ENCODE measurements around the gene CPM.

The CPM gene

DNA sequence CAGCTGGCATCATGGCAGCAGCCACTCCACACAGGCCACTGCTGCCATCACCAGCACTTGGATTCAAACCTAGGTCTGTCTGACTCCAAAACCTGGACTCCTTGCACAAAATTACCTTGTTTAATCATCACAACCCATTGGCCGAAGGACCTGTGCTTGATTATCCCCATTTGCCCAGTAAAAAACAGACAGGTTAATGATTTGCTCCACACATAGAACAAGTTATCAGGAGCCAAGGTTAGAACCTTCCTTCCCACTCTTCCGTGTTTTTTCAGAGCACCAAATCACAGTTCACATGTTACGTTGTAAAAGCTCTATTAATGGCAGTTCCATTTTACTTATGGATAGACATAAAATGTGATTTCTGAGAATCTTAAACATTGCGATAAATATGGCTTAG is 23.5 kb upstream of the CPM start:
- DNase-seq (ENCODE audit: low read depth), result no peak

DNA sequence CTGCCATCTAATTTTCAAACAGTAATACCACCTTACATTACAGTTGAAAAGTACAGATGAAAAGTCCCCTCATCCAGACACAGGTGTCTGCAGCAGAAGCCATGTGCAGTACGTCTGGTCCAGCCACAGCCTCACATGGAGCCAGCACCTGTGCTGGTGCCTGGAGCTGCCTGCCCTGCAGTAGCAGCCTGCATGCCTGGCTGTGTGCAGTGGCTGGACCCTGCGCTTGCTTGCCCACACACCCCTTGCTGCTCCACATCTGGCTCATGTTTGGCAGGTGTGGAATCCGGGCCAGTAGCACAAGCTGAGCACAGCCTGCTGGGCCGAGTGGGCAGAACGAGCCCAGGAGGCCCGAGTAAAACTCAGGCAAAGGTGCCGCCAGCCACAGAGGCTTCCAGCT is 21.8 kb upstream of the CPM start:
- DNase-seq (ENCODE audit: low read depth), result no peak

DNA sequence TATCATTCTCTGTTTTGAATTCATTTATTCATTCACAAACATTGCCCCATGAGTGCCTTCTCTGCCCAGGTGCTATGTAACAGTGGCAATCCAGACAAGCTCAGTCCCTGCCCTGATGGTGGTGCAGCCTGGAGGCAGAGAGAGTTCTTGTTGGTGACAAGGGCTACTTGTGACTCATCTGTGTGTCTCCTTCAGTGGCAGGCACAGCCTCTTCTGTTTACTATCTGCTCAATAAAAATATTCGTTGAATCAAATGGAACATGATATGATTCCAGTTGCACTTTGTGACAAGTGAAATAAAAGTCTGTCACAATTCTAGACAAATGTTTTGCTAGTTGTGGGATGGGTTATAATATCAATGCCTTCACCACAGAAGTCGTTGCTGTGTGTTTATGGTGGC is 20.6 kb upstream of the CPM start:
- DNase-seq (ENCODE audit: low read depth), result no peak

DNA sequence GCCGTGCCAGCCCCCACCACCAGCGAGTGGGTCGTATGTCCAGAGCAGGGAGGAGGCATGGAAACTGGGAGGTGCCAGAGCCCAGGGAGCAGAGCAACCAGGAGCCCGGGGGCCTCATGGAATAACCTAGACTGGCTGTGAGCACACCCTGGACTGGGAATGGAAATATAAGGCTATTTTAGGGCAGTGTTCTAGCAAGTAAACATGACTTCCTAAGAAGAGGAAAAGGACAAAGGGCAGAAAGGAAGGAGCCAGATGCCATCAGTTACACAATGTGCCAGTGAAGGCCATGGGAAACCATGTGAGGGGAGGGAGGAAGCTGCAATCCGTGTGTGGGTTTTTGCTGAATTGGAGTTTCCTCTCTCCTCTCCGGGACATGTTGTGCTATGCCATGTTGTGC is 18.7 kb upstream of the CPM start:
- DNase-seq (ENCODE audit: low read depth), result no peak

DNA sequence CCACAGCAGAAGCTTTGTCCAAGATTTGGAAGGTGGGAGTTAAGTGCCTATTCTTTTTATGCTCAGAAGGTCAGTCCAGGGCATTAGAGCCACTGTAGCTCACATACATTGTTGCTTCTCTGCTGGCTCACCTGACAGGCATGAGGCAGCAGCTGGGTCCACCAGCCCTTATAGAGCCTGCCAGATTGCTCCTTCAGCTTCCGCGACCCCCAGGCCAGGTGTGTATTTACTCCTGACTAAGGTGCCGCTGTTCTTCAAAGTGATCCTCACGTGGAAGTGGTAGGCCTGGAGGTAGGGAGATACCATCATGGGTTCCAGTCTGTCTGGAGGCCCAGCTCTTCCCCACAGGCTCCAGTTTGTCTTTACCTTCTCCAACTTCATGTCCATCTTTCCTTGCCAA is 17.5 kb upstream of the CPM start:
- DNase-seq (ENCODE audit: low read depth), result no peak

DNA sequence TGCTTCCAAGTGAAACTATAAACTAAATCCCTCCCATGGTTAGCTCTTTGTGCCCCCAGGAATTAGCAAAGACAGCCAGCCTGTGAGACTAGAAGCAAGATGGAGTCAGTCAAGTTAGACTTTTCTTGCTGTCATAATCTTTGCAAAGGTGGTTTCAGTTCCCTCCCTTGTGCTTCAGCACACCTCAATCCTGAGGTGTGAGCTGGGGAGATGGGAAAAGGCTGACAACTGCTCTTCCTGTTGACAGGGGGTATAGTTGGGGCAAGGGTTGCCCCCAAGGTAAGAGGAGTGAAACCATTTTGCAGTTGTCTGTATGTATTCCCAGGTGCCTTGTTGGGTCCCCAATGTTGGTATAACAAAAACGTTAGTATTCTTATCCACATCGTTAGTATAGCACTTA is 12.3 kb upstream of the CPM start:
- no peak for DNase-seq (ENCODE audit: low read depth)

DNA sequence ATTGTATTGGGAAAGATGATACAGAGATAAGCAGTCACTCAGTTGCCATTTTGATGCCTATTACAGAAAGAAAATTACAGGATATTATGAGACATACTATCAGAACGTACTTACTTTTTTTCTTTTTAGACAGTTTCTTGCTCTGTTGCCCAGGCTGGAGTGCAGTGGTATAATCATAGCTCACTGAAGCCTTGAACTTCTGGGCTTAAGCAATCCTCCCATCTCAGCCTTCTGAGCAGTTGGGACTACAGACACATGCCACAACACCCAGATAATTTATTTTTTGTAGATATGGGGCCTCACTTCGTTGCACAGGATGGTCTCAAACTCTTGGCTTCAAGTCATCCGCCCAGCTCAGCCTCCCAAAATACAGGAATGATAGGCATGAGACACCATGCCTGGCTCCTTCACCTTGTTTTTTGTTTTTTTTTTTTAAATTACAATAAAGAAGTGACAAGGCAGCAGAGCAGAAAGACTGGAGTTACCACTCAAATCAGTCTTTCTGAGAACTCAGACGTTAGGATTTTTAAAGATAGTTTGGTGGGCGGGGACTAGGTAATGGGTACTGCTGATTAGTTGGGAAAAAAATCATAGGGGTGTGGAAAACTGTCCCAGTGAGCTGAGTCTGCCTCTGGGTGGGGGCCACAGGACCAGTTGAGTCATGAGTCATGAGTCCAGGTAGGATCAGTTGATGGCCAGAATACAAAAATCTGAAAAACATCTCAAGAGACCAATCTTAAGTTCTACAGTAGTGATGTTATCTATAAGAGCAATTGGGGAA is 11.5 kb upstream of the CPM start:
- no peak for DNase-seq (ENCODE audit: low read depth)

DNA sequence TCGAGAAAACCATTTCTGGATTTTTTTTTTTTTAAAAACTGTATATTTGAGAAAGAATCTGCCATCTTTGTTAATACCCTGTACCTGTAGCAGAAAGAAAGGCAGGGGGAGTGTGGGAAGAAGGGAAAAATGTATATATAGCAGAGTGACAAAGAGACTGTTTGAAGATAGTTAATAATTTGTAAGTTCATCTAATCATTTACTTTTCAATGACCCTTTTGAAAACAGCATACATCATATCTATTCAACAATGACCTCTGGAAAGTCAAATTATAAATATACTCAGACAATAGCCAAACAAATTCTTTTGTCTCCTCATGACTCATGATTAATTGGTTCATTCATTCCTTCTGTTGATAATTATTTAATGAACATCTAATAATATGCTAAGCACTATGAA is 10.9 kb upstream of the CPM start:
- DNase-seq (ENCODE audit: low read depth), result no peak

DNA sequence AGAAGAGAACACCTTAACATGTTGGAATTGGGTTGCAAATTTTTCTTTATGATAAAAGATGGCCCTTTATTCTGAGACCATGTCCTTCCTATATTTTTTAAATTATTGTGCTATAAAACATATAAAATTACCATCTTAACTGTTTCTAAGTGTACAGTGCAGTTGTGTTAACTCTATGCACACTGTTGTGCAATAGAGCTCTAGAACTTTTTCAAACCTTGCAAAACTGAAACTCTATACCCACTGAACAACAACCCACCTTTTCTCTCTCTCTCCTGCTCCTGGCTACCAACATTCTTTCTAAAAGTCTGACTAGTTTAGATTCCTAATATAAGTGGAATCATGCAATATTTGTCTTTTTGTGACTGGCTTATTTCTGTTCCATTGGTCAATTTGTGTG is 7.8 kb upstream of the CPM start:
- no peak for DNase-seq (ENCODE audit: low read depth)

DNA sequence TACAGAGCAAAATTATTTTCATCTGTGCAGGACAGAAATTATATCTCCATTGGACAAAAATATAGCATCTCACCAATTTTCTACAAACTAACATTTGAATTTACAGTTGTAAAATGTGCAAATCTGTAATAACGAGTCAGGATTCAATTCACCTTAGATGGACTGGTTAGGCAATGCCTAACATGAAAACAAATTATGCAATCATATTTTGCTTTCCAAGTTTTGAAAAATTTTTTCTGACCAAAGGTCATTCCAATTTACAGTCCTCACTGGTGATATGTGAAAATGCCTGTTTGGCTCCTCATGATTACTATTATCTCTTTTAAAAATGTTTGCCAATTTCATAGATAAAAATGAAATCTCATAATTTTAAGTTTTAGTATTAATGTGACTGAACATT is 6.5 kb upstream of the CPM start:
- DNase-seq (ENCODE audit: low read depth), result no peak

DNA sequence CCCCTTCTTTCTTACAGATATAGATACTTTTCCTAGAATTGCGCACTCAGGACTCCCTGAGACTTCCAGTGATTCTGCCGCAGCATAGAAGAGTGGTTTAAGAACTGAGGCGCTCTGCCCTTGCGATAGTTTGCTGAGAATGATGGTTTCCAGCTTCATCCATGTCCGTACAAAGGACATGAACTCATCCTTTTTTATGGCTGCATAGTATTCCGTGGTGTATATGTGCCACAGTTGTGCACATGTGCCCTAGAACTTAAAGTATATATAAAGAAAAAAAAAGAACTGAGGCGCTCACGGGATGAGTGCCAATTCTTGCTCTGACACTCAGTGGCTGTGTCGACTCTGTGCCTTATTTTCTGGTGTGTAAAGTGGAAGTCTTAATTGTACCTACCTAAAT is 1.4 kb upstream of the CPM start:
- no peak for DNase-seq (ENCODE audit: low read depth)

DNA sequence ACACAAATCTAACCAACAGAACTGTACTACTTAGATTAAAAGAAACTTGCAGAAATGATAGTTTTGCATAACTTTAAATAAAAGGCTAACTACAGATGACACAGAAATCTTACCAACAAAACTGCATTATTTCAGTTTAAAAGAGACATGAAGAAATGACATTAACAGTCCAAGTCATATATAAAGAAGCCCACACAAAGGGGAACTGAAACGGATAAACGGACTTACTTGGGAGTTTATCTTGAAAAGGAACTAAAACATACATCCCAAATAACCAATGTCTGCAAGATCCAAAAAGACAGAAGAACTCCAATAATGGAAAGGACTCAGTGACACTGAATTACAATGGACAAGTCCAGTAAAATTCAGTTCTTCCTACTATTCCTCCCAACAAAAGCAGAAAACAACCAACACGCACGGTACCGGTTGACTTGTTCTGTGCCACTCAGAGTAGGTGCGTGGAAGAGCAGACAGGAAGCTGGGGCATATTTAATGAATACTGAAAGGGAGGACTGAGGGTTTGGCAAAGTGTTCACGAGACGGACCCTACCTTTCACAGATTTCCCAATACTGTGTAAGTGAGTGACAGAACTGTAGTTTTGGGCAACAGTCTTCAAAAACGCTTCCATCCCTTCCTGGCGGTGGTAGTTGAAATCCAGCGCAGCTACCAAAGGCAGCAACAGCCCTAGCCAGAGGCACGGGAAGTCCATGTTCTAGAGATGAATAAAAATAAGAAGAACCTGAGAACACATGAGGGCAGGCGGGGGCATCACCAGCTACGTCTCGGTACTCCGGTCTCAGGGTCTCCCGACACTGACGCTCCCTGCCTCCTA is 627 bp downstream of the CPM start:
- no peak for DNase-seq (ENCODE audit: low read depth)

DNA sequence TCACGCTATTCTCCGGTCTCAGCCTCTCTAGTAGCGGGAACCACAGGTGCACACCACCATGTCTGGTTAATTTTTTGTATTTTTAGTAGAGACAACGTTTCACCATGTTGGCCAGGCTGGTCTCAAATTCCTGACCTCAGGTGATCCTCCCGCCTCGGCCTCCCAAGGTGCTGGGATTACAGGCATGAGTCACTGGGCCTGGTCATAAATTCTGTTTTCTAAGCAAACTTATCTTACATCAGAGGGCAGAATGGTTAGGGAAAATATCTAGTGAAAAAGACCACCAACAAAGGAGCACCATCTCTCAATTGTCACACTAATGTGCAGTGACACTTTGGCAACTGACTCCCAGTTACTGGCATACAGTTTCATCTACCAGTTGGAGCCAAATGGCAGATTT is 2.8 kb downstream of the CPM start:
- DNase-seq (ENCODE audit: low read depth), result no peak

DNA sequence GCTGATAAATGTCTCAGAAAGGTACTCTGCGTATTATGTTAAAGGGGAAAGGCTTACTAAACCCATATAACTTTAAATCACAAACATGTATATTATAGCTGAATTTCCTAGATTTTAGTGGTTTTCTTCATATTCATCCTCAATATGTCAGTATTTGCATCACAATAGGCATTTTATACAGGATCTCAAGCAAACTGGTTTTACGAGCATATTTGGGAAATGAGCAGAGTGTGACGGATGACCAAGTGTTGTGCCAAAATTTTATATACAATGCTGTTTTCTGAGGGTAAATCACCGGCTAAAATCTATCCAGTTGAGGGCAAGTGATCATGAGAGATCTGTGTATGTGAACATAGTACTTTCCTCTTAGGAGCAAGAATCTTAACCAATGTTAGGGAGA is 8.4 kb downstream of the CPM start:
- no peak for DNase-seq (ENCODE audit: low read depth)

DNA sequence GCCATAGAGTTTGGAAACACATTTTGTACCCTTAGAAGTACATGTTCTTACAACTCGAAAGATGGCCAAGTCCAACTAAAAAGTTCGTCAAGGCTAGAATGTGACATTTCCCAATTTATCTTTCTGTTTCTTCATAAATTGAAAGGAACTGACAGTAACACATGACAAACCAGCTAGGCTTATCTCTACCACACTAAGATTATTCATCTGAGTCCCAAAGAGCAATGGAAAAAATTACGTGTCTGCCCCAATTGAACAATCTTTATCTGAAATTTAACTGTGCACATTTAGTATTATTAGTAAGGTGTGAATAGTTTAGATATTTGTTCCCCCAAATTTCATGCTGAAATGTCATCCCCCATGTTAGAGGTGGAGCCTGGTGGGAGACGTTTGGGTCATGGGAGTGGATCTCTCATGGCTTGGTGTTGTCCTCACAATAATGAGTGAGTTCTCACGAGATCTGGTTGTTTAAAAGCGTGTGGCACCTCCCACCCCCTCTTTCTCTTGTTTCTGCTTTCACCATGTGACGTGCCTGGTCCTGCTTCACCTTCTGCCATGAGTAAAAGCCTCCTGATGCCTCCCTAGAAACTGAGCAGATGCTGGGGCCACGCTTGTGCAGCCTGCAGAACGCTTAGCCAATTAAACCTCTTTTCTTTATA is 13.3 kb downstream of the CPM start:
- DNase-seq (ENCODE audit: low read depth), result no peak

DNA sequence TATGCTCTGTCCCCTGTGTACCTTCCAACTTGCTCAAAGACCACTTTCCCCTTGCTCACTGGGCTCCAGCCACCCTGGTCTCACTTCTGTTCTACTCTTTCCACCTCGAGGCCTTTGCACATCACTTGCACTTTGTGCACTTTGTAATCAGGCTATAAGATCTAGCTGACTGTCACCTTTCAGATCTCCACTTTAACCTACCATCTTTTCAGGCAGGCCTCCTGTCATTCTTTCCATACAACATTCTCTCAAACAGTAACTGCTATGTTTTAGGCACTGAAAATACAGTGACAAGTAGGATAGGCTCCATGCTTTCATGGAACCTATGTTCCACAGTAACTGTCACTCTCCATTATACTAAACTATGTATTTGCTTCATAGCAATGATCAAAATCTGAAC is 14.0 kb downstream of the CPM start:
- DNase-seq (ENCODE audit: low read depth), result no peak

DNA sequence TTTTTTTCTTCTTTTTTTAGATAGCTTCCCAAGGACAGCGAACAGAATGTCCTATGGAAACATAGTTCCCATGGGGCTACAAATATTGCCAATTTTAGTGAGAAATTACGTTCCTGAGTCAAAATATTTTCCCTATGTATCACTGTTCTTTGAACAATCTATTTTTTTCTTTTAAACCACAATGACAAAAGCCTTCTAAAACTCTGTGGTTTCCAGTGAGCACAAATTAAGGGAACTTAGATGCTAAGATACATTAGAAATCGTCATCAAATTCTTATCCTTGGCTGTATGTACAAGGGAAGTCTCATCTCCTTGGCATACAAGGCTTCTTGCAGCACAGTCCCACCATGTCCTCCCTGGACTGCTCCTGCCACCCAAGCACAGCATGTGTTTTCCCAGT is 17.9 kb downstream of the CPM start:
- peak; percentile 86 for DNase-seq (ENCODE audit: low read depth)

DNA sequence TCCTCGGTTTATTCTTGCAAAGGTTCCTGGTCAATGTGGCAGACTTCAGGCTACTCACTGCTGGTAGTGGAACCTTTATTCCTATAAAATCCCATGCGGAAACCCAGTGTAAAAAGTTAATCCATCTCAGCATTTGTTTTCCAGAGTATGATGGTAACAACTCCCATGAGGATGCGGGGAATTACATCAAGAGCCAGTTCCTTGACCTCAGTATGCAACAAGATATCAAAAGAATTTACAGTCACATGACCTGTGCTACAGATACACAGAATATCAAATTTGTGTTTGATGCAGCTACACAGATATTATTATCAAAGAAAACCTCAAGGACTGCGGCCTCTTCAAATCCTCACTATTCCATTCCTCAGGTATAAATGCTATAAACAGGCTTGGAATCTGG is 19.3 kb downstream of the CPM start:
- DNase-seq (ENCODE audit: low read depth), result no peak

DNA sequence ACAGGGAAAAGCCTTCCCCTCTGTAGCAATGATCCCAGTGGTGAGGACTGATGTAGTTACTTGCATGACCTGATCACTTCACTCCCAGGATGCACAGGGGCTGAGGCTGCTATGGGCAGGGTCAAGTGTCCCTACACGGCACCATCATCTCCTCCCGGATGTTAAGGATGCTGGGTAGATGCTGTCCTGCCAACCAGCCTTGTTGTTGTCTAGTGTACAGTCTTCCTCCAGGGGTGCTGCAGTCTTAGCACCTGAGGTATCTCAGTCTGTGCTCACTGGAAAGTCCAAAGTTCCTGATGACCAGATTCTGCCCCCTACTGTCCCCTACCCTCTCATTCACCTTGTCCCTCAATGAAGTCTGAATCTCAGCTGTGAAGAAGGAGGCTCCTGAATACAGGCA is 20.1 kb downstream of the CPM start:
- DNase-seq (ENCODE audit: low read depth), result no peak

DNA sequence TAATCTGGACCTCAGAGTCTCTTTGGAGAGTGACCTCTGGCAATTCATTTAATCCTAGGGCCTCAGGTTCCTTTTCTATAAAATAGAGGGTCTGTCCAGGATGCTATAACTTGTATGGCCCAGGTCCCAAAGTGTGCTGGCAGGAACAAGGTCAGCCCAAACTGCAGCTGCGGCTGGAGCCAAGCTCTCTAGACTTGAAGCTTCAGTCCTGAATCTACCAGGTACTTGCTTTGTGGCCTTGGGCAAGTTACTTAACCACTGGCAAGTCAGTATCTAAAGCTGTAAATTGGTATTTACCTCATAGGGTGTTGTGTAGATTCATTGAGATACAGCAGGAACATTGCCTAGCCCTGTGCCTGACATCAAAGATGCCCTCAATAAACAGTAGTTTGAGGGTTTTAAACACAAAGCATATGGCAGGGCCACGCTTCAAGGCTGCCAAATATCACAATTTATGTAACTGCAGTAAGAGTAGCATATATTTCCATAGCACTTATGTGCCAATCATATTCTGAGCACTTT is 21.7 kb downstream of the CPM start:
- DNase-seq (ENCODE audit: low read depth), result no peak

DNA sequence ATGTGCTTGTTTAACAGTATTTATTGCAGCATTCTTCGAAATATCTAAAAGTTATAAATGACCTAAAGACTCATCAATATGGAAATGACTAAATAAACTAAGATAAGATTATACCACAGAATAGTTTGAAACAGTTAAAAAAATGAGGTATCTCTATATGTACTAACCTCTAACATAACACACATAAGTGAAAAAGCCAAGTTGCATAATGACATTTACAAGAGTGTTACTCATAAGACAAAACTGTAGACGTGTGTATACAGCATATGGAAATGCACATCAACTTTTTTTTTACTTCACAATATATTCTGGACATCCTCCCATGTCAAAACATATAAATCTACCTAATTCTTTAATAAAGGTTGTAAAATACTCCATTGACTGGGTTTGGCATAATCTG is 22.8 kb downstream of the CPM start:
- peak; percentile 63 for DNase-seq (ENCODE audit: low read depth)

DNA sequence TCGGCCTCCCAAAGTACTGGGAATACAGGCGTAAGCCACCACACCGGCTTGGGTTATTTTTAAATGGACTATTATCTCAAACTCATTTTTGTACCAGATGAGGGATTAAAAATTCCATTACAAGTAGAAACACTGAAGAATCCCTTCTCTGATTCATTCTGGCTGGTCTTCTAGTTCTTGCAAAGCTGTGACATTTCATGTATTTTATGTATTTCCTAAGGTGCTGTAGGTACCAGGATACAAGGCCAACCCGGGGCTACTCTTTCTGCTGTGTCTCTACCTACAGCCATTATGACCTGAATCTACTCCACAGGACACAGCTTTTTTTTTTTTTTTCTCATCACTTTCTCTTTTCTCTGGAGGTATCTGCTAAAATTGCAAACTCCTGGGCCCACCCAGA is 24.9 kb downstream of the CPM start:
- no peak for DNase-seq (ENCODE audit: low read depth)

DNA sequence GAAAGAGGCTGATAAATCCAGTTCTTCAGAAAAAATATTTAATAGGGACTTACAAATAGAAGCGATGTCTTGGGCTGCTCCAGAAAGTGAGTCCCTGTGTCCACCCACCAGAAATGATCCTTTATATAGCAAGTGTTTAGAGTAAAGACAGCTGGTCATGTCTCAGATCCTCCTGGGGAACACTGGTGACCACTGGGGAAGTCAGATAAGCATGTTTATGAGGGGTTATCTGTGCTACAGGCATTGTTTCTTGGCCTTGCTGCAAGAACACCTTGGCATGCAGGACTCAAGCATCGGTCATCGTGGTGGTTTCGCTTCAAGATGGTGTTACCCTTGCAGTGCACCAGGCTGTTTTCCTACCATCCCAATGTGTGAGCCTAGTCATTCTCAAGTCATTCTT is 27.2 kb downstream of the CPM start:
- no peak for DNase-seq (ENCODE audit: low read depth)

All from HS-5 (cell line).